ENCODE measurements around the gene EMD. TPM values are rescaled to one million over a fixed set of nuclear protein-coding genes. Genes with fewer than 3 reads are reported as not detected.
A peak's percentile ranks its signal among the peaks of the same experiment; 100 is the strongest.

The EMD gene
- total RNA-seq, 4 donors from 2014 or later: 36.5 to 71.6 (median 57.2) TPM

GRCh38 chrX:154365997-154366665 is 13.0 kb upstream of the EMD start:
- H3K36me3 ChIP-seq: peaks cover 33 to 54% of the 10 kb centered on the region in 2 donors
- H3K9me3 ChIP-seq: no peaks in the 10 kb centered on the region
- no CpG with 5 or more reads among the region's 32 CpGs for WGBS, 2 donors
- peaks cover 4 to 11% of the 10 kb centered on the region in 2 donors for H3K4me1 ChIP-seq
- DNase-seq: no peak
- no peak overlapping the region for H3K27ac ChIP-seq
- TF ChIP-seq CTCF (IDR thresholded peaks at IDR 0.05) (no peak), POLR2A (IDR thresholded peaks at IDR 0.05) (no peak)
- H3K4me3 ChIP-seq (replicated peaks in 1 of 3): no peak overlapping the region
- intact Hi-C loops (cut with DNase I): no loop called here
- H3K27me3 ChIP-seq: no peaks in the 10 kb centered on the region

- Histone ChIP-seq H3K9me3 (no peaks in the 10 kb centered on the region), H3K27ac (no peak overlapping the region), H3K27me3 (no peaks in the 10 kb centered on the region), H3K4me1 (peaks cover 4 to 11% of the 10 kb centered on the region in 2 donors), H3K4me3 (replicated peaks in 1 of 3) (no peak overlapping the region), H3K36me3 (peaks cover 28 to 50% of the 10 kb centered on the region in 2 donors)
- no peak for DNase-seq
- TF ChIP-seq CTCF (IDR thresholded peaks at IDR 0.05): no peak
- TF ChIP-seq POLR2A (IDR thresholded peaks at IDR 0.05): no peak
- 75% methylated on average over 2 of the region's 11 CpGs; no CpG with 5 or more reads in 1 of the 2 donors for WGBS, 2 donors
- intact Hi-C loops (cut with DNase I): no loop called here
Measured at GRCh38 chrX:154366666-154367055, 12.4 kb upstream of the EMD start.

GRCh38 chrX:154367474-154368308 is 11.4 kb upstream of the EMD start:
- no peak for DNase-seq
- Histone ChIP-seq H3K4me3 (replicated peaks in 1 of 3) (no peak overlapping the region), H3K9me3 (no peaks in the 10 kb centered on the region), H3K27ac (peak overlapping the region in 2 of 3 donors; percentile 87 to 89), H3K4me1 (peaks cover 4 to 17% of the 10 kb centered on the region in 2 donors), H3K36me3 (peaks cover 18 to 39% of the 10 kb centered on the region in 2 donors), H3K27me3 (no peaks in the 10 kb centered on the region)
- 83% methylated on average over 7 of the region's 31 CpGs; no CpG with 5 or more reads in 1 of the 2 donors for WGBS, 2 donors
- intact Hi-C loops (cut with DNase I): no loop called here
- TF ChIP-seq CTCF (IDR thresholded peaks at IDR 0.05) (no peak), POLR2A (IDR thresholded peaks at IDR 0.05) (no peak)

- H3K4me1 ChIP-seq: peaks cover 7 to 21% of the 10 kb centered on the region in 2 donors
- H3K4me3 ChIP-seq (replicated peaks in 1 of 3): peak overlapping the region in 1 of 3 donors; percentile 20
- peaks cover 14 to 33% of the 10 kb centered on the region in 2 donors for H3K36me3 ChIP-seq
- 0% methylated on average over 1 of the region's 16 CpGs; no CpG with 5 or more reads in 1 of the 2 donors for WGBS, 2 donors
- DNase-seq: peak; percentile 73 to 76
- H3K9me3 ChIP-seq: no peaks in the 10 kb centered on the region
- intact Hi-C loops (cut with DNase I): no loop called here
- peak overlapping the region; percentile 87 to 95 (median 89) for H3K27ac ChIP-seq
- no peaks in the 10 kb centered on the region for H3K27me3 ChIP-seq
- TF ChIP-seq POLR2A (IDR thresholded peaks at IDR 0.05): peak; percentile 20 to 37
- TF ChIP-seq CTCF (IDR thresholded peaks at IDR 0.05): no peak
Measured at GRCh38 chrX:154368630-154369448, 10.3 kb upstream of the EMD start.

All from thyroid gland (tissue), 4 donors.